HG03571 (cell line): ENCODE measurements around the gene DBN1.

ENCODE experiments used
- ATAC-seq: cut with Tn5 transposase; IDR thresholded peaks from one replicate; pipeline ENCODE4 v1.9.1; 2021; ENCODE audit not compliant: unreplicated experiment

The DBN1 gene

DNA sequence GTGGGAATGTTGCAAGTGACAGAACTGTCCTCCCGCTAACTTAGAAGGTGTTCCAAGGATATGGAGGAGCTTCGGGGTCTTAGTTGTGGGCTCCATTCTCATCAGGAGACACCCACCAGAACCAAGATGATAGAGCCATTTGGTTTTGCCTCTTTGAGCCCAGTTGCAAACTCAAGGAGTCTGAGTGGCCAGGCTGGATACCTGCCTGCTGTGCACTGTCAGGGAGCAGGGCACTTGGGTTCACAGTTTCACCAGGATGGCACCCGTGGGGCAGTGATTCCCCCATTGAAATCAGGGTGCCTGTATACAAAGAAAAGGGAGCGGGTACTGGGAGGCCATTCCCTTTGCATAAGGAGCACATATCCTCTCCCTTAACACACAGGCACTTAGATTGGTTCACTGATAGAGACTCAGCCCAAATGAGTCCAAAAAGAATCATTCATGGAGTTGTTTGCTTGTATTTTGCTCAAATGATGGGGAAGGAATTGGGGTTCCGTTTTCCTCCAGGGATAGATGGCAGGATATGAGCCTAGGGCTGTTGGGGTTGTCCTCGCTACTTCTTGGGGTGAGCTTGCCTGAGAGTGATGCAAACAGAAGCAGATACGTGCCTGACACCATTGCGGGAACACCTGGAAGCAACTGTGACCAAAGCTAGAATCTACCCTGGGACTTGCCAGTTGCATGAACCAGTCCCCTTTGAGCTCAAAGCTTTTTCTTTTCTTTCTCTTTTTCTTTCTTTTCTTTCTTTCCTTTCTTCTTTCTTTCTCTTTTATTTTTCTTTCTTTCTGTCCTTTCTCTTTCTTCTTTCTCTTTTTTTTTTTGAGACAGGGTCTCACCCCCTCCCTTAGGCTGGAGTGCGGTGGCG lies 28.1 kb downstream of the DBN1 start:
- no peak for ATAC-seq

- ATAC-seq, result no peak
Measured at GRCh38 chr5:177444106-177445051, 29.1 kb downstream of the DBN1 start.

- no peak for ATAC-seq
Measured at GRCh38 chr5:177443144-177443983, 30.1 kb downstream of the DBN1 start.

DNA sequence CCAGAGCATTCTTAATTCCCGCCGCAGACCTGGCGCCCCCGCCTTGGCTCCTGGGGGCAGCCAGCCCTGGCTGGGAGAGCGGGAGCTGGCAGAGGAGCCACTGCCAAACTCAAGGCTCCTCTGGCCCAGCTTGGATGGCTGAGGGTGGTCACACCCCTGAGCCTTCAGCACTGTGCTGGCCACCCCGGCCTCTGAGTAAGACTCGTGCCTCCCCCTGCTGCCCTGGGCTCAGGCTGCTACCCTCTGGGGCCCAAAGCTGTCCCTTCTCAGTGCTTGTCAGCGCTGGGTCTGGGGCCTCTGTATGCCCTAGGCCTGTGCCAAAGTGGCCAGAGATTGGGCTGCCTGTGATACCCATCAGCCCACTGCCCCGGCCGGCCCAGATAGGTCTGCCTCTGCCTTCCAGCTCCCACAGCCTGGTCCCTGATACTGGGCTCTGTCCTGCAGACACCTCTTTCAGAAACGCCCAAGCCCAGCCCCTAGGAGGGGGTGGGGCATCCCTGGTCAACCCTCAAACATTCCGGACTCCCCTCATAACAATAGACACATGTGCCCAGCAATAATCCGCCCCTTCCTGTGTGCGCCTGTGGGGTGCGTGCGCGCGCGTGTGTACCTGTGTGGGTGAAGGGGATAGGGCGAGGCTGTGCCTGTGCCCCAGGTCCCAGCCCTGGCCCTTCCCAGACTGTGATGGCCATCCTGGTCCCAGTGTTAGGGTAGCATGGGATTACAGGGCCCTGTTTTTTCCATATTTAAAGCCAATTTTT lies 31.2 kb downstream of the DBN1 start:
- no peak for ATAC-seq

DNA sequence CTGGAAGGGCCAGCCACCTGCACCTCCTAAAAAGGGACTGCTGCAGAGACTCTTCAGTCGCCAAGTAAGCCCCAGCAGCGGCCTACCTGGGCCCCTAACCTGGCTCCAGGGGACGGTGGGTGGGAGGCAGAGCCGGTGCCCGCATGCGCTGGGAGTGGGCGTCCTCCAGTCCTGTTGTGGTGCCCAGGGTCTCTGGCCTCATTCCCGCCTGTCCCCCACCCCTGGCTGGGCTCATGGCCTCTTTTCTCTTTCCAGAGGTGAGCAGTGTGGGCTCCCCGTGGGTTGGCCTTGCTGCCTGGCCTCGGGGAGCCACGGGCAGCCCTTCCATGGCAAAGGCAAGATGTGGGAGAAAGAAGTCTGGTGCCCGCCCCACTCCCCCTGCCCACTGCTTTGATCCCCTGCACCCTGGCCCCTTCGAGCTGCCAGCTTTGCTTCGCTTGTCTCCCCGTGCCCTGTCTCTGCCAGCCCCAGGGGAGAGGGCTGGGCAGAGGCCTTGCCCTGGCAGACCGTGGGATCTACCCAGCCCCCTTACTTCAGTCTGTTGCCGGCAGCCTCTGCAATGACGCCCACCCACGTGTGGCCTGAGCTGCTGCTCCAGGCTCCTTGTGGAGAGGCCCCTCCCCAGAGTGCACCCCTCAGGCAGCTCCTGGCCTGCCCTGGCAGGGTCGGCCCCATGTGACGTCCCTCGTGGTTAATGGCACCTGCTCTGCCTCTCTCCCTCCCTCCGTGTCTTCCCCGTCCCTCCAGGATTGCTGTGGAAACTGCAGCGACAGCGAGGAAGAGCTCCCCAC lies 32.2 kb downstream of the DBN1 start:
- ATAC-seq, result no peak

DNA sequence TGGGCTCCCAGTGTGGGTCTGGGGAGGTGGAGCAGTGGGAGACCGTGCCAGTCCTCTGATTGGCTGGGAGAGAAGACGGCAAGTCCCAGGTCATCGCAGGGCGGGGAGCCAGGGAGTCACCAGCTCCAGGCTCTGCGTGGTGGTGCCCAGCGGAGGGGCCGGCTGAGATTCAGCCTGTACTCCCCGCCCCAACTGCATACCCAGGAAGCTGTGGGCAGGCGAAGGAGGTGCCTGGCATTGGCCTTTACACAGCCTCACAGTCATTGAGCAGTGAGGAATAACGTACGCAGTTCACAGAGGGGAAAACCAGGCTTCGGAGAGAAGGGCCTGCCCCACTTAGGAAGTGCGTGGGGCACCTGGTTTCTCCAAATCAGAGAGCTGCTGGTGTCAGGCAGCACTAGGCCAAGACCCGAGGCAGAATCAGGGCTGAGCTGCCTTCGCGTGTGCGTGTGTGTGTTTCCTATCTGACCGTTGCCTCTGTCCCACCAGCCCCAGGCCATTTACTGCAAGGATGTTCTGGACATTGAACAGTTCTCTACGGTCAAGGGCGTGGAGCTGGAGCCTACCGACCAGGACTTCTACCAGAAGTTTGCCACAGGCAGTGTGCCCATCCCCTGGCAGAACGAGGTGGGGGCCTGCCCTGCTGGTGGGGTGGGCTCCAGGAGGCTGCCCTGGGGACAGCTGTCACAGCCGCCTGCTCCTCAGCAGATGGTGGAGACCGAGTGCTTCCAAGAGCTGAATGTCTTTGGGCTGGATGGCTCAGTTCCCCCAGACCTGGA lies 33.0 kb downstream of the DBN1 start:
- no peak for ATAC-seq

DNA sequence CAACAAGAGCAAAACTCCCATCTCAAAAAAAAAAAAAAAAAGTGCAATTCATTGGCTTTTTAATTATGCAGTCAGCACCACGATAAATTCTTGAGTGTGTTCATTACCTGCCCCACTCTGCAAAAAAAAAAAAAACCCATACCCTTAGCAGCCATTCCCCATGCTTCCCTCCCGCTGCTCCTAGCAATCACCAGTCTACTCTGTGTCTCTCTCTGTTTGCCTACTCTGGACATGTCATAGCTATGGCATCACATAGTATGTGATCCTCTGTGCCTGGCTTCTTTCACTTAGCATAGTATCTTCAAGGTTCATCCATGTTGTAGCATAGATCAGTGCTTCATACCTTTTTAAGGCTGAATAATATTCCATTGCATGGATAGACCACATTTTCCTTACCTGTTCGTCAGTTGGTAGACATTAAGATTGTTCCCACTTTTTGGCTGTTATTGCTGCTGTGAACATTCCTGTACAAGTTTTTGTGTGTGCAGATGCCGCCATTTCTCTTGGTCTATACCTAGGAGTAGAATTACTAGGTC lies 33.8 kb downstream of the DBN1 start:
- ATAC-seq, result no peak

DNA sequence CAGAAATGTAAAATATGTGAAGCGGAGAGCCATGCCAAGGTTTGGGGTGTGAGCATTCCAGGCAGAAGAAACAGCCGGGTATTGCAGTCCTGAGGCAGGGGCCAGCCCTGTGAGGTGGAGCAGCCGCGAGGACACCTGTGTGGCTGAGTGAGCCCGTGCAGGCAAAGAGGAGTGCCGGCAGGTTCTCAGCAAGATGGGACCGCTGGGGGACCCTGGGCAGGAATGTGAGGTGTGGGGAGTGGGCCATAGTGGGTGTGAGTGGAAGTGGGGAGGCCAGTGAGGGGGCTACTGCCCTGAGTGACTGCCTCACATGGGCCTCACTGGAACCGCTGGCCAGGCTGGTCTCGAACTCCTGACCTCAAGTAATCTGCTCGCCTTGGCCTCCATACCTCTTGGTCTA lies 35.0 kb downstream of the DBN1 start:
- no peak for ATAC-seq

DNA sequence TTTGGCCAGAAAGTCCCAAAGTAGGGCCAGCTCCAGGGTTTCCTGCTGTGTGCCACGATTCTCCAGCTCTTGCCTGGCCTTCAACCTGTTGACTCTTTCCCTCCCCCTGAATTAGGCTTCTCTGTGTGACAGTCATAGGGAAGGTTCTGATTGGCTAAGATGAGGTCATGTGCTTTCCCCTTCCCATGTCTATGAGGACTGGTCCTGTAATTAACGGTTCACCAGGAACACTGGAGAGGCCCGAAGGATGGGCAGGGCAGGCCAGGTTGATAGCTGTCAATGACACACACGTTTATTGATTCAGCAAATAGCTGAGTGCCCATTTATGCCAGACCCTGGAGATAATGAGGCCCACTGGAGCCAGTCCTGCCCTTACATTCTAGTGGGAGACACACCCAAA lies 35.8 kb downstream of the DBN1 start:
- no peak for ATAC-seq

DNA sequence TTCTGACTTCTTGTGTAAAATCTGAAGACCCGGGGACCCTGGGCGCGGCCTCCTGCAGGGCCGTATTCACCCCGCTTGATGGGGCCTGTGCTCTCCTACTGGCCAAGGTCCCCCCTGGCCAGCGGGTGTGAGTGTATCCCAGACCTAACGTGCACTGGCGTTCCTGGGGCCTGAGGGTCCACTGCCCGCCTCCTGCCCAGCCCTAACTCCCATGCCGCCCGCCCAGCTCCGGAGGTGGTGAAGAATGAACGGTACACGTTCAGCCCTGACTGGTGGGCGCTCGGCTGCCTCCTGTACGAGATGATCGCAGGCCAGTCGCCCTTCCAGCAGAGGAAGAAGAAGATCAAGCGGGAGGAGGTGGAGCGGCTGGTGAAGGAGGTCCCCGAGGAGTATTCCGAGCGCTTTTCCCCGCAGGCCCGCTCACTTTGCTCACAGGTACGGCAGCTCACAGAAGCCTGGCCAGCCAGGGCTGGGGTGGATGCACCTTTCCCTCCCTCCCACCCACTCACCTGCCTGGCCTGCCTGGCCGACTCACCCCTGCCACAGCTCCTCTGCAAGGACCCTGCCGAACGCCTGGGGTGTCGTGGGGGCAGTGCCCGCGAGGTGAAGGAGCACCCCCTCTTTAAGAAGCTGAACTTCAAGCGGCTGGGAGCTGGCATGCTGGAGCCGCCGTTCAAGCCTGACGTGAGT lies 37.4 kb downstream of the DBN1 start:
- ATAC-seq, result no peak

DNA sequence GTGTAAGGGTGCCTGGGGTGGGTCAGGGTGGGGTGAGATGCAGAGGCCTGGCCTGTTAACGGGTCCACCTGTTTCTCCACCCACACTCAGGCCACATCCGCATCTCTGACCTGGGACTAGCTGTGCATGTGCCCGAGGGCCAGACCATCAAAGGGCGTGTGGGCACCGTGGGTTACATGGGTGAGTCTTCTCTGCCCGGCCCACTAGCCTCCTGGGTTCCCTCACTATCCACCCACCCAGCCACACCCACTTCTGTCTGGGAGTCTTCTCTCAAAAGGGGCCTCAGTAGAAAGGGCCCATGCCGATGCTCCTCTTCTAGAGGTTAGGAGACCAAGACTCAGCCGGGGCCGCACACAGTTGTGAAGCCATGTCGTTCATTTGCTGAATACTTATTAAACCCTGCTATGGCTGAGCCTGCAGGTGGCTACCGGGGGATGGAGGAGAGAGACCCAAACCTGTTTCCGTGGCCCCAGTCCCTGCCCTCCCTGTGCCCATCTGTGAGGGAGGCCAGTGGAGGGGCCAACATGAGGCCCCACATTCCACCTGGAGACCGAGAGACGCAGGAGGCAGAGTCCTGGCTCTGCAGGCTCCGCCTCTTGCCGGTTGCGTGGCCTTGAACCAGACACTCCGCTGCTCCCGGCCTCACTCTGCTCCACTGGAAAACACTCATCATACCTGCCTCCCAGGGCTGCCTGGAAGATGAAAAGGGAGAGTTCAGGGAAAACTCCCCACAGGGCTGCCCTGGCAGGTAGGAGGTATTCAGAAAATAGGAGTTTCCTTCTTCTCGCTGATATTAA lies 38.3 kb downstream of the DBN1 start:
- no peak for ATAC-seq

- ATAC-seq, result no peak
Measured at GRCh38 chr5:177434437-177434836, 39.0 kb downstream of the DBN1 start.

DNA sequence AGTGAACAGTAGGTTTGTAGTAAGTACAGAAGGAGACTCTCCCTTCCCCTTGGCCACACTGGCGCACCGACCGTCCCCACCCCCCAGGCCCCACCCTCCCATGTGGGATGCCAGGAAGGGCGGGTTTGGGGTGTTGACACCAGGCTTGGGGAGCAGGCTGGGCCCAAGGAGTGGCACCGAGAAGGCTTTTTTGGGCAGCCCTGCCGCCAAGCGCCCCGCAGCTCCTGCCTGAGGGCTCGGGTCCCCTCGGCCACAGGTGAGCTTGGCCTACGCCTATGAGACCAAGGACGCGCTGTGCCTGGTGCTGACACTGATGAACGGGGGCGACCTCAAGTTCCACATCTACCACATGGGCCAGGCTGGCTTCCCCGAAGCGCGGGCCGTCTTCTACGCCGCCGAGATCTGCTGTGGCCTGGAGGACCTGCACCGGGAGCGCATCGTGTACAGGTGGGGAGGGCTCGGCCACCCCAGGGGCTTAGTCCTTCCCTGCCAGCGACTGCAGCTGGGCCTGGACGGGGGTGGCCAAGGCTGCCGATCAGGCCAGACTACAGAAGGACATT lies 39.7 kb downstream of the DBN1 start:
- no peak for ATAC-seq

DNA sequence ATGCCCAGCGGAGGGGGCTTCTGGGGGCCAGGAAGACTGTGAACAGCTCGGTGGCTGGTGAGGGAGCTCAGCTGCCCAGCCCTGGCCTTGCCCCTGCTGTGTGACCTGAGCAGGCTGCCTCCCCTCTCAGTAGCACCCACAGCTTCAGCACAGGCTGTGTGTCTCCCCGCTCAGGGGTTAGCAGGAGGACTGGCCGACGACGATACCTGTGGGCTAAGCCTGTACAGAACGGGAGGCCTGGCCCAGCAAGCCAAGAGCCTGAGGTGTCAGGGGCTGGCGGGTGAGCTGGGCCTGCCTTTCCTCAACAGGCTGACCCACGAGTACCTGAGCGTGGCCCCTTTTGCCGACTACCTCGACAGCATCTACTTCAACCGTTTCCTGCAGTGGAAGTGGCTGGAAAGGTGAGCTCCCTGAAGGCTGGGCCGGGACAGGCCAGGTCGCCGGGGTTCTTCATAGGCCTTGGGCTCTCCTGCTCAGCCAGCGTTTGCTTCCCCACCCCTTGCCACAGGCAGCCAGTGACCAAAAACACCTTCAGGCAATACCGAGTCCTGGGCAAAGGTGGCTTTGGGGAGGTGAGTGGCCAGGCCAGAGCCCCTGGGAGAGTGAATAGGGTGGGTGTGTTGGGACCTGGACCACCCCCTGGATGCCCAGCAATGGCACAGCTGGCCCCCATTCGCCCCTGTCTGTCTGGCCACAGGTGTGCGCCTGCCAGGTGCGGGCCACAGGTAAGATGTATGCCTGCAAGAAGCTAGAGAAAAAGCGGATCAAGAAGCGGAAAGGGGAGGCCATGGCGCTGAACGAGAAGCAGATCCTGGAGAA lies 40.4 kb downstream of the DBN1 start:
- no peak for ATAC-seq

- ATAC-seq, result no peak
Measured at GRCh38 chr5:177432143-177432838, 41.1 kb downstream of the DBN1 start.
